RPMI8226 (cell line): ENCODE results near the gene GNPAT.
A peak's percentile ranks its signal among the peaks of the same experiment; 100 is the strongest.

Experiments
- DNase-seq: peaks from one replicate; pipeline ENCODE4 v3.0.0-alpha.2; 2015

The GNPAT gene

GRCh38 chr1:231214918-231215680 lies 25.9 kb upstream of the GNPAT start:
- DNase-seq = peak; percentile 43

GRCh38 chr1:231215681-231216385 lies 25.2 kb upstream of the GNPAT start:
- no peak for DNase-seq

- DNase-seq = no peak
Observed at GRCh38 chr1:231216498-231216897, 24.5 kb upstream of the GNPAT start.

- no peak for DNase-seq
Observed at GRCh38 chr1:231217056-231217455, 24.0 kb upstream of the GNPAT start.

- no peak for DNase-seq
Observed at GRCh38 chr1:231218078-231218477, 22.9 kb upstream of the GNPAT start.

GRCh38 chr1:231219422-231220401 lies 21.3 kb upstream of the GNPAT start:
- no peak for DNase-seq

GRCh38 chr1:231220801-231221200 lies 20.2 kb upstream of the GNPAT start:
- no peak for DNase-seq

GRCh38 chr1:231226156-231226555 lies 14.9 kb upstream of the GNPAT start:
- DNase-seq = no peak

GRCh38 chr1:231231511-231231910 lies 9.5 kb upstream of the GNPAT start:
- DNase-seq = no peak

- DNase-seq = no peak
Observed at GRCh38 chr1:231232870-231233734, 7.9 kb upstream of the GNPAT start.

- no peak for DNase-seq
Observed at GRCh38 chr1:231233735-231234417, 7.1 kb upstream of the GNPAT start.

GRCh38 chr1:231234506-231234905 lies 6.5 kb upstream of the GNPAT start:
- DNase-seq = no peak

GRCh38 chr1:231235526-231236207 lies 5.3 kb upstream of the GNPAT start:
- DNase-seq = no peak

GRCh38 chr1:231236208-231236591 lies 4.8 kb upstream of the GNPAT start:
- DNase-seq = no peak

- DNase-seq = no peak
Observed at GRCh38 chr1:231236938-231237337, 4.1 kb upstream of the GNPAT start.

- DNase-seq = no peak
Observed at GRCh38 chr1:231238298-231238697, 2.7 kb upstream of the GNPAT start.

GRCh38 chr1:231240531-231240882 lies 505 bp upstream of the GNPAT start:
- no peak for DNase-seq

- DNase-seq = peak; percentile 61
Observed at GRCh38 chr1:231241750-231242149, 738 bp downstream of the GNPAT start.

GRCh38 chr1:231242516-231243198 lies 1.6 kb downstream of the GNPAT start:
- no peak for DNase-seq

GRCh38 chr1:231248778-231249177 lies 7.8 kb downstream of the GNPAT start:
- no peak for DNase-seq

GRCh38 chr1:231252336-231252735 lies 11.3 kb downstream of the GNPAT start:
- DNase-seq = no peak
